Ovary (tissue), 9 donors: ENCODE data around the gene CD48. TPM values are rescaled to one million over a fixed set of nuclear protein-coding genes. Genes with fewer than 3 reads are reported as not detected.

Source experiments
- DNase-seq, 5 donors: peaks; one replicate each; pipeline ENCODE4 v3.0.0-alpha.2; 2019 to 2020
- H3K27ac ChIP-seq, 2 donors: fragments of 200-600 bp; one replicate each; pipeline versions ENCODE4 v1.5.1 to v1.8.0; 2019 to 2022
- H3K27me3 ChIP-seq: fragments of 200-600 bp; one replicate; pipeline ENCODE4 v1.8.0; 2022
- H3K36me3 ChIP-seq: fragments of 200-600 bp; sonication (generic); one replicate; pipeline ENCODE4 v1.5.1; 2019
- H3K4me1 ChIP-seq: one replicate; pipeline ENCODE4 v1.8.1; 2013; ENCODE audit warnings: mild to moderate bottlenecking, moderate library complexity; ENCODE audit not compliant: insufficient read depth
- H3K4me3 ChIP-seq: fragments of 200-600 bp; sonication (generic); one replicate; pipeline ENCODE4 v1.5.1; 2017
- H3K9me3 ChIP-seq, 2 donors: fragments of 200-600 bp in 1 of 2; sonication (generic) in 1 of 2; one replicate each; pipeline versions ENCODE4 v1.5.1 to v1.8.1; 2013 to 2019; ENCODE audit warnings: mild to moderate bottlenecking in 1 of 2, moderate library complexity in 1 of 2
- EP300 ChIP-seq: sonication (generic); formaldehyde crosslinking; IDR thresholded peaks from one replicate; pipeline ENCODE4 v1.6.1; 2017; ENCODE audit warnings: antibody characterized with exemption
- POLR2A ChIP-seq: fragments of 450-650 bp; IDR thresholded peaks from one replicate; pipeline ENCODE4 v1.6.1; 2017; ENCODE audit warnings: antibody characterized with exemption, mild to moderate bottlenecking, moderate library complexity
- WGBS, 3 donors: extraction: QIAGEN DNeasy Blood & Tissue Kit in 1 of 3; methylation state at CpG; one replicate each; pipeline versions ENCODE4 v1.1.5 to v1.1.7; 2013 to 2017; 5-methylcytosine and 5-hydroxymethylcytosine counted together
- intact Hi-C, 4 donors: fragments of 100-400 bp; cut with DNase I; formaldehyde crosslinking; loops; one replicate each; pipeline versions ENCODE4 v1.11.0 to v1.15.1; 2022 to 2023
- polyA plus RNA-seq, 2 donors: library from polyadenylated mRNA; stranded (reverse); fragments of 200-250 nt in 1 of 2; fragments of 350-450 nt in 1 of 2; fragmentation: Illumina TruSeq in 1 of 2; extraction: RNeasy Lipid Tissue Mini Kit (QIAGEN cat#74804) in 1 of 2; gene quantifications; one replicate each; pipeline ENCODE4 v1.2.3, GENCODE V29; 2013 to 2014
- total RNA-seq, 7 donors: library from RNA; depleted of rRNA in 2 of 7; stranded (reverse); fragments of >200 nt in 2 of 7; fragmentation: NEBNext Ultra II Directional in 3 of 7; extraction: Animal tissue kit (Norgen Biotek cat#: 25700) in 3 of 7; gene quantifications; one replicate each; pipeline versions ENCODE4 v1.1.0 to v1.2.4, GENCODE V29; 2016 to 2023
- TF ChIP-seq, protein P1 (sequence below), 3 donors: fragments of 450-650 bp in 2 of 3; fragments of 200-600 bp in 1 of 3; IDR thresholded peaks; one replicate each; pipeline versions ENCODE4 v1.5.1 to v1.8.0; 2016 to 2022; ENCODE audit warnings: antibody characterized with exemption in 3 of 3, mild to moderate bottlenecking in 1 of 3
- donor health status: DM: no; HTN: no; CAD: no; lungs with moderate emphysema.
- donor health status: DM: no; HTN: no; CAD: no.
- donor health status: Bipolar disorder and iron deficiency.
- donor health status: DM: yes; HTN: yes; CAD: no.
- donor health status: DM: no; HTN: no; CAD: no.
- donor health status: DM: yes; HTN: yes; CAD: no.

The CD48 gene
- total and polyA plus RNA-seq, 9 donors, result 0.61 to 17.6 (median 2.5) TPM

DNA sequence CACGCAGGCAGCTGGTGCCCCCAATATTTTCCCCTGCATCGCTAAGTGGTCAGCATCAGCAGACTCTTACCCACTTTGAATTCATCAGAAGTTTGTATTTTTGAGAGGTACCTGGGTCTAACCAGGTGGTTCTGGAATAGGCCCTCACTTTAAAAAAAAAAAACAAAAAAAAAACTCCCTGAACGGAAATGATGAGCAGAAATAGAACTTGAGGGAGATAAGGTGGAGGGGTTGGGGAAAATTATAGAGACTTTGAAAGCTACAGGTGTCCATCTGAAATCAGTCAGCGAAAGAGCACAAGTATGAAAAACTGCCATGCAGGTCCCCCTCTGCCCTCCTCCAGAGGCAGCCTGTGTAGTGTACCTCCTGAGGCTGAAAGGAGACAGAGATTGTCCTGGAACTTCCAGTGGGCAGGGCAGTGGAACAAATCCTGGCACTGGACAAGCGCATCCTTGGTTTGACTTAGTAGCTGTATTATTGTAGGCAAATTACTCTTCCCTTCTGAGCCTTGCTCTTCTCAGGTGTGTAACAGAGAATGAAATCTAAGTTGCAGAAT lies 28.6 kb upstream of the CD48 start:
- Histone ChIP-seq H3K27me3 (no peaks in the 10 kb centered on the region), H3K4me1 (no peaks in the 10 kb centered on the region), H3K4me3 (no peak overlapping the region), H3K27ac (no peak overlapping the region), H3K36me3 (no peaks in the 10 kb centered on the region), H3K9me3 (no peaks in the 10 kb centered on the region)
- WGBS, 3 donors, result 76 to 88% (median 83%) methylated on average over 5 of the region's 5 CpGs
- TF ChIP-seq EP300 (no peak), POLR2A (no peak)
- TF ChIP-seq, protein P1, sequence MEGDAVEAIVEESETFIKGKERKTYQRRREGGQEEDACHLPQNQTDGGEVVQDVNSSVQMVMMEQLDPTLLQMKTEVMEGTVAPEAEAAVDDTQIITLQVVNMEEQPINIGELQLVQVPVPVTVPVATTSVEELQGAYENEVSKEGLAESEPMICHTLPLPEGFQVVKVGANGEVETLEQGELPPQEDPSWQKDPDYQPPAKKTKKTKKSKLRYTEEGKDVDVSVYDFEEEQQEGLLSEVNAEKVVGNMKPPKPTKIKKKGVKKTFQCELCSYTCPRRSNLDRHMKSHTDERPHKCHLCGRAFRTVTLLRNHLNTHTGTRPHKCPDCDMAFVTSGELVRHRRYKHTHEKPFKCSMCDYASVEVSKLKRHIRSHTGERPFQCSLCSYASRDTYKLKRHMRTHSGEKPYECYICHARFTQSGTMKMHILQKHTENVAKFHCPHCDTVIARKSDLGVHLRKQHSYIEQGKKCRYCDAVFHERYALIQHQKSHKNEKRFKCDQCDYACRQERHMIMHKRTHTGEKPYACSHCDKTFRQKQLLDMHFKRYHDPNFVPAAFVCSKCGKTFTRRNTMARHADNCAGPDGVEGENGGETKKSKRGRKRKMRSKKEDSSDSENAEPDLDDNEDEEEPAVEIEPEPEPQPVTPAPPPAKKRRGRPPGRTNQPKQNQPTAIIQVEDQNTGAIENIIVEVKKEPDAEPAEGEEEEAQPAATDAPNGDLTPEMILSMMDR (IDR thresholded peaks at IDR 0.05), result no peak
- intact Hi-C loops, result no loop called here
- DNase-seq, result no peak

DNA sequence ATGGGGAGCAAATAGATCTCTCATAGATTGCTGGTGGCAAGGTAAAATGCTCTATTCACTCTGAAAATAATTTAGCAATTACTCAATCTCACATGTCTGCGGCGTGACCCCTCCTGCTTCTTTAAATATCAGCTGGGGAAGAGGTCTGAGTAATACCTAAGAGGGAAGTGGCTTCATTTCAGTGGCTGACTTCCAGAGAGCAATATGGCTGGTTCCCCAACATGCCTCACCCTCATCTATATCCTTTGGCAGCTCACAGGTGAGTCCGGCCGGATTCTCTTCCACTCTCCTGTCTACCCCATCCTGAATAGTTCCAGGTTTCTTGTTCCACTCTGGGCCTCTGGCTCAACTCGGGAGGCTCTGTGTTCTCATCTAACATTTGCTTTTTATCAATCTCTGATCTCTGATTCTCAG lies 27.5 kb upstream of the CD48 start, which contains the start of gene SLAMF7:
TSS of gene SLAMF7 (plus strand) at position 150 of the 414 bp plus-strand sequence. CDS start at position 205, 55 bp downstream.
- H3K4me1 ChIP-seq, result no peaks in the 10 kb centered on the region
- H3K36me3 ChIP-seq, result no peaks in the 10 kb centered on the region
- TF ChIP-seq POLR2A (no peak), EP300 (no peak)
- TF ChIP-seq, protein P1 (IDR thresholded peaks at IDR 0.05), result no peak
- H3K4me3 ChIP-seq, result no peak within 1 kb of the TSS
- H3K27ac ChIP-seq, result no peak within 1 kb of the TSS
- DNase-seq, result no peak
- intact Hi-C loops, result no loop called here
- WGBS, 3 donors, result 83 to 91% (median 88%) methylated on average over 5 of the region's 5 CpGs
- H3K9me3 ChIP-seq, result no peaks in the 10 kb centered on the region
- H3K27me3 ChIP-seq, result no peaks in the 10 kb centered on the region

DNA sequence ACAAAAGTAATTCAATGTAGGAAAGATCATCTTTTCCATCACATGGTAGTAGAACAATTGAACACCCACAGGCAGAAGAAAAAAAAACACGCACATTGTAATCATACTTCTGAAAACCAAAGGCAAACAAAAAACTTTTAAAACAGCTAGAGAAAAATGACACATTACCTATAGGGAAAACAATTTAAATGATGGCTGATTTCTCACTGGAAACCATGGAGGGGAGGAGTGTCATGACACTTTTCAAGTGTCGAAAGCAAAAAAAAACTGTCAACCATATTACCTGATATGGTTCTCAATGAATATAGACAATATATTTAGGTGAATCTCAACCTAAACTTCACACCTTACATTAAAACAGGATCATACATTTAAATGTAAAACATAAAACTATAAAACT lies 26.6 kb upstream of the CD48 start:
- Histone ChIP-seq H3K27ac (no peak overlapping the region), H3K4me1 (no peaks in the 10 kb centered on the region), H3K36me3 (no peaks in the 10 kb centered on the region), H3K9me3 (no peaks in the 10 kb centered on the region), H3K4me3 (no peak overlapping the region), H3K27me3 (no peaks in the 10 kb centered on the region)
- WGBS, 3 donors, result 81 to 93% (median 90%) methylated on average over 2 of the region's 2 CpGs
- intact Hi-C loops, result no loop called here
- TF ChIP-seq POLR2A (no peak), EP300 (no peak)
- TF ChIP-seq, protein P1 (IDR thresholded peaks at IDR 0.05), result no peak
- DNase-seq, result no peak

DNA sequence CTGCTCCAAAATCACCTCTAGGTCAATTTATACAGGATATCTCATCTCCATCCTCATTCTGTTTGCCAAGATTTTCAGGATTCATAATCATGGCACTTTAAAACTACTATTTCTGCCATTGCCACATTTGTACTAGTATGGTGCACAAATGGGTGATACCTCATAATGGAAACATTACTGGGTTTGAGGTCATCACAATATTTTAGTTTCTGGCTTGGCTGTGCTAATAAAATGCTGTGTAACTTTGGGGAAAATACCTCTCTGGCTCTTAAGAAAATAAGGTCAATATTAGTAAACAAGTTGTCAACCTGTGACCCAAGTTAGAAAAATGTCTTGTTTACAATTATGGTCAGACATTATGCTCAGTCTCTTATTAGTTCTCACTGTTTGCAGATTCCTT lies 22.7 kb upstream of the CD48 start:
- intact Hi-C loops, result no loop called here
- no peak for DNase-seq
- Histone ChIP-seq H3K4me1 (no peaks in the 10 kb centered on the region), H3K27me3 (no peaks in the 10 kb centered on the region), H3K4me3 (no peak overlapping the region), H3K9me3 (no peaks in the 10 kb centered on the region), H3K36me3 (no peaks in the 10 kb centered on the region), H3K27ac (no peak overlapping the region)
- TF ChIP-seq EP300, result no peak

DNA sequence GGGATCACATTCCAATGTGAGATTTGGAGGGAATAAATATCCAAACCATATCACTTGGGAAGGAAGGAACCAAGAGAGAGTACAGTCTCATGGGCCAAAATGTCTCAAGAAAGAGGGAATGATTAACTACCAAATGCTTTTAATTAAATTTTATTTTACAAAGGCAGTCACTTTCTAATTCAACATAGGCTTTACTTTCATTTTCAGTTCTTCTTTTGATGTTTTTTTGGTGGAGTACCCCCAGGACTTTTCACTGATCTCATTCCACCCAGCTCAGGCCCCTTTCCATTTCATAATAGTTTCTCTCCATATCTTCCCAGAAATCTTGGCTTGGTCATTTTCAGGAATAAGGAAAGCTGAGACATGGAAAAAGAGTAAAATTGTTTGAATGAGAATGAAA lies 22.3 kb upstream of the CD48 start:
- H3K27ac ChIP-seq, result no peak overlapping the region
- intact Hi-C loops, result no loop called here
- no peaks in the 10 kb centered on the region for H3K36me3 ChIP-seq
- TF ChIP-seq EP300, result no peak
- TF ChIP-seq, protein P1 (IDR thresholded peaks at IDR 0.05), result no peak
- no peak for TF ChIP-seq POLR2A
- no peaks in the 10 kb centered on the region for H3K4me1 ChIP-seq
- no peaks in the 10 kb centered on the region for H3K27me3 ChIP-seq
- no peak for DNase-seq
- no peaks in the 10 kb centered on the region for H3K9me3 ChIP-seq
- no peak overlapping the region for H3K4me3 ChIP-seq
